Measurements from ENCODE around the gene ZNF407.

ZNF407 gene

DNA sequence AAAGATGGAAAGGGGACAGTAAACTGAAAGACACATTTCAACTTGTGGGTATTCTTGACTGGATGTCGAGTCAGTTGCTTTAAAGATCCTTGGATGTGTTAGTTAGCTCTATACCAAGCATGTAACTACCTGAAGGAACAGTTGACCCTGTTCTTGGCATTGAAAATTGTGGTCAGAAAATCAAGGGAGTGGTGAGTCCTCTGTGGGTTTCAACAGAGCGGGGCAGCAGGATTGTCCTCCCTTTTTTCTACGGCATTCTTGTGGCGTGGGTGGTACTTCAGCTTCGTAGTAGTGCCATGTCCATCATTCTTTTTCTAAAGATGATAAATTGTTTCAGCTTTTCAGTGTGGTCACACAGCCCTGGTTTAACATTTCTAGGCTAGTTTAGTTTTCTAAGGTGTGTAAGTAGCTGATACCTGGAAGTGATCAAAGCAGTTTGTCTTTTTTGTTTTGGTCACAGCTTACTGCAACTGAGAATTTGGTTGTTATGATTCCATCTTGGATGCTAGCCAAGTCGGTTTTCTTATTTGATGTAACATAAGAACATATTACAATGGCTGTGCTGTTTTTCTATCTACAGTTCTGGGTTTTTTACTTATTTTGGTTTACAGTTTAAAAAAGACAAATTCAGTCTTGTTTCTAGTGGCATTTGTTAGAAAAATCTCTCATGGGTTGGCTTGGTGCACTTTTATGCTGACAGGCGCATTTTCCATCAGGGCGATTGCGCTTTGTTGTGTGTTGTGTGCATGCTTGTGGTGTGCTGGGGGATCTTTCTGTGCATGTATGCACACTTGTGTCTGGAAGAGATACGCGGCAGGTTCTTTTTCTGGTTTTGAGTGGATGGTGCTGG is 84.7 kb downstream of the ZNF407 start:
- no peak for DNase-seq

GRCh38 chr18:74682991-74683297 is 85.3 kb downstream of the ZNF407 start:
- no peak for DNase-seq

- DNase-seq = no peak
Measured at GRCh38 chr18:74683573-74683972, 85.9 kb downstream of the ZNF407 start.

DNA sequence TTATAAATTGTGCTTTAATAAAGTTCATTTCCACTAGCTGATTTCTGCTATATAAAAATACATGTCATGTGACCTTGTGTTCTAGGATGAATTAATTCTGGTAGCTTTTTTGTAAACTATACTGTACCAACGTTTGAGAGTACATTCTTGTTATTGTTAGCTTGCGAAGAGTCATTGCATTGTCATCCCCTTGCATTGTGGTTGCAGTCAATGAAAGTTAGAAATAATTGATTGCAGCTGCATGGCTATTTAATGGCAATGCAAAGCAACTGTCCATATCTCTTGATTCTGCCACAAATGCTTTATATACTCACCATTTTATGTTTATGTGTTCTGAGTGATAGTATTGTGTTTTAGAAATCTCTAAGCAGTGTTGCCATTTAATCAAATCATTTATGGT is 91.6 kb downstream of the ZNF407 start:
- DNase-seq = no peak

- DNase-seq = no peak
Measured at GRCh38 chr18:74692367-74693013, 94.8 kb downstream of the ZNF407 start.

GRCh38 chr18:74694436-74694835 is 96.8 kb downstream of the ZNF407 start:
- DNase-seq = no peak

DNA sequence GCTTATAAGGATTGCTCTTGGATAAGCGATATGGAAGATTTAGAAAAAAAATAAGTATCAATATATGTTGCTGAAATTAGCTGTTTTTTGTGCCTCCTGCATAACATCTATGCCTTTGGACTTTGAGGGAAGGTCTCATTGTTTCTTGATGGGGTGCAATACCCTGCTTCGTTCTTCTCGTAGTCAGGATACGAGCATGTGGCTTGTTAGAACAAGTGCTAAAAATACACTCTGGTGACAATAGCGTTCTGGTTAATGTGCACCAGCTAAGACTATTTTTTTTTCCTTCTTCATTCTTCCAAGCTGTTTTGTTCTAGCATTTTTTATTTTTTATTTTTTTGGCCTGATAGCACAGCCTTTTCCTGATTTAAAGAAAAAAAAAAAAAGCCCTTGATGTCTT is 97.5 kb downstream of the ZNF407 start:
- no peak for DNase-seq

DNA sequence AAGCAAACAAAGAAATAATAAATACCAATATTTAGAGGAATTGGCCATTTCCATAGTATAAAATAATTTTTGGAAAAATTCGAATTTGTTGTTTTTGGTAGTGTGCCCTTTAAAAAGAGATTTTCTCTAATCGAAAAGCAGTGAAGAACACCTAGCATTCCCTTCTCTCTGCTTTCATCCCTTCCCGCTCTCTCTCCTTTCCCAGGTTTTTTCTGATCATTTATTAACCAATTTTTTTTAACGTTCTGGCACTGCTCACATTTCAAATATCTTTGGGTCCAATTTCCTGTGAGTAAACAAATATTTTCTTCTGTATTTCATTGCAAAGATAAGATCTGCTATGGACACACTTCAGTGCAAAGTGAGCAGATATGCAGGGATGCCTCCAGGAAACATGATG is 101.2 kb downstream of the ZNF407 start:
- DNase-seq = no peak

DNA sequence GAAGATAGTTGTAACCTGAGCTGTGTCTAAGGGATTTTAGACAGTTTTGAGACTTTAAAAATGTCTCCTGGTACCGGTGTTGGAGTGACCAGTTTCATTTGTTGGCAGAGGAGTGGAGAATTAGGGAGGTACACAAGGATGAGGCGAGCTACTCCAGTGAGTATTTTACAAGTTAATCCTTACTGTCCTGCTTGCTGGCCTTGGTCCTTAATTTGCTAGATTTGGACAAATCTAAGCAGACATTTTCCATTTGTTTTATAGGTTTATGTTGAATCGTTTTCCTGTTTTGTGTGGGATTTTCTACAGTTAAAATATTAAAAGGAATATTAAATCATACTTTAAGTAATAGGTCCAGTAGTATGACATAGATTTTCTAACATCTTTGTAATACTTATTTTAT is 101.8 kb downstream of the ZNF407 start:
- no peak for DNase-seq

DNA sequence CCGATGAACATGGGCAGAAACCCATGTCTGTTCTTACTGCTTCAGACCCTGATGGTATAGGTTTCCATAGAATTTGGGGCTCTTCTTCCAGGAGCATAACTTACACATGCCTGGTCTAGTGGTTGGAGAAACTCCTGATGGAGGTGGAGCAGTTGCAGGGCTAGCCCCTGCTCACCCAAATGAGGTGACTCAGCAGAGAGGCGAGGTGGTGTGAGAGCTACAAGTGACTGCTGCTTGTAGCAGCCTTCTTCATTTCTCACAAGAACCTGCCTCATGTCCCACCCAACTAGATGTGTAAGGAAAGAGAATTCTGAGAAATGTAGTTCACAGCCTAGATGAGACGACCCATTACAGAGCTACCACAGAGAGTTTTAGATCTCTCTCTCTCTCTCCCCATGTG is 105.3 kb downstream of the ZNF407 start:
- no peak for DNase-seq

- DNase-seq = no peak
Measured at GRCh38 chr18:74708169-74708568, 110.5 kb downstream of the ZNF407 start.

GRCh38 chr18:74709452-74709851 is 111.8 kb downstream of the ZNF407 start:
- no peak for DNase-seq

- DNase-seq = no peak
Measured at GRCh38 chr18:74714120-74714519, 116.5 kb downstream of the ZNF407 start.

GRCh38 chr18:74714791-74715190 is 117.1 kb downstream of the ZNF407 start:
- no peak for DNase-seq

- DNase-seq = no peak
Measured at GRCh38 chr18:74715306-74715705, 117.6 kb downstream of the ZNF407 start.

DNA sequence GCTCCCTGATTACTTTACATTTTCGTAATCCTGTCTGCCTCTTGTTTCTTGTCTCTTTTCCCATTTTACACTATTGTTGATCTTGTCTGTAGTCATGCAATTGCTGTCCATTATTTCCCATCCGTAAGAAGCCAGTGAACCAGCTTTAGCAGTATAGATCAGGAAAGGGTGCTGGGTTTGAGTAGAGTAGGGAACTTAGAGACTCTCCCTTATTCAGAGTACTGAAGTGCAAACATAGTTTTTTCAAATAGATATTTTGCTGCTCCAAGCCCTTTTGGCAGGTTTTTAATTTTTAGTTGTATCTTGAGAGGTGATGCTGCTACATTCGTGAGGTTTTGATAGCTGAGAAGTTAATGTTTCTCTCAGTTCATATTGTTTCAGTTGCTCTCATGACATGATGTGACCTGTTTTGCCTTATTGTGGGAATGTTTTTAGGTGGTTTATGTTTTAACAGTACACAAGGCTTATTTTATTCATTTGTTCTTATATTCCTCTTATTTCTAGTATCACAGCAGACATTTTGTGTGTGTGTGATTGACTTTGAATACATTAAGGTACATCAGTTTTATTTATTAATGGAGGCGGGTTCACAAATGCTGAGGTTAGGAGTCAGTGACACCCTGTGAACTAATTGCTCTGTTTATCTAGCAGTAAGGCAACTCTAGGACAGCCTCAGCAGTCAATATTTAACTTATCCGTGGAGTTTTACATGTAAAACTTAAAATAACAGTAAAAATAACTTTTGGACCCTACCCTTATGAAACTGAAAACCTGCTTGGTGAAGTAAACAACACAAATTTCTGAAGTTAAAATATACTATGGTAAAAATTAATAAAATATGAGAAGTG is 118.4 kb downstream of the ZNF407 start:
- DNase-seq = no peak

GRCh38 chr18:74718312-74718711 is 120.6 kb downstream of the ZNF407 start:
- no peak for DNase-seq

- DNase-seq = no peak
Measured at GRCh38 chr18:74722237-74722636, 124.6 kb downstream of the ZNF407 start.

DNA sequence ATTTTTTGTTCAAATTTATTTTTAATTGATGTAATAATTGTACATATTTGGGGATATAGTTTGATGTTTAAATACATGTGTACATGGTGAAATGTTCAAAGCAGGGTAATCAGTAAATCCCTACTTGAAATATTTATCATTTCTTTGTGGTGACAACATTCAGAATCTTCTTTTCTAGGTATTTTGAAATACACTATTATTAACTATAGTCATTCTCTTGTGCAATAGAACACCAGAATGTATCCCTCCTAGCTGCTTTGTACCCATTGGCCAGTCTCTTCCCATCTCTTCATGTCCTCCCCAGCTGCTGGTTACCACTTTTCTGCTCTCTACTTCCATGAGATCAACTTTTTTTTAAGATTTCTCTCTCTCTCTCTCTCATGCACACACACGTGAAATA is 126.5 kb downstream of the ZNF407 start:
- no peak for DNase-seq

DNA sequence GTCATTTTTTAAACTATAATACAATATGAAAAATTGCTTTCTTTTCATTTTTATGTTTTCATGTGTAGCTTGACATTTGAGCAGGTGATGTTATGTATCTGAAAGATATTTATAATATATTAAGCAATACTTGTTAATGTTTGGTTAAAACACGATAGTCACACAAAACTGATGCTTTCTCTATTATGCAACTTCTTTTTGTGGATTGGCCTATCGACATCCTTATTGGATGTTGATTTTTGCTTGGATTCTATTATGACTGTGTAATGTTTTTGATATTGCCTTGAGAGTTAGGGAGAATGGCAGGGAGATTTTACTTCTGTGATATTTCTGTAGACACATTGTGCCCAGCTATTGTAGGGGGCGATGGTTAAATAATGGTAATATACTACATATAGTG is 128.0 kb downstream of the ZNF407 start:
- no peak for DNase-seq

GRCh38 chr18:74728586-74728985 is 130.9 kb downstream of the ZNF407 start:
- DNase-seq = no peak

DNA sequence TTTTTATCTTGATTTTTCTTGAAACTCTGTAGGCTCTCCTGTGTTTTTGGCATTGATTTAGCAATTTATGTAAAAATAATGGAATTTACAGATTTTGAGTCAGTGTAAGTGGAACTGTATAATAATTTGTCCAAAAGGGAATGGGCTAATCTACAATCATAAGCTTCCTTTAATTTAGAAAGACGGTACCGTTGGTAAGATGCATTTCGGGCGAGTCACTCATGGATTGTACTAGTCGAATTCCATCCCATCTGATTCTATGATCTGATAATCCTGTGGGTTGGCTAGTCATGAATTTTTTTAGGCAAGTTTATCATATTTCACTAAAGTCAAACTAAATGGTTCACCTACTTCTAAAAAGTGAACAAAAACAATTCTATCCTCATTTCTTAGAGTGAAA is 133.4 kb downstream of the ZNF407 start:
- DNase-seq = no peak

- DNase-seq = no peak
Measured at GRCh38 chr18:74732380-74732779, 134.7 kb downstream of the ZNF407 start.

DNA sequence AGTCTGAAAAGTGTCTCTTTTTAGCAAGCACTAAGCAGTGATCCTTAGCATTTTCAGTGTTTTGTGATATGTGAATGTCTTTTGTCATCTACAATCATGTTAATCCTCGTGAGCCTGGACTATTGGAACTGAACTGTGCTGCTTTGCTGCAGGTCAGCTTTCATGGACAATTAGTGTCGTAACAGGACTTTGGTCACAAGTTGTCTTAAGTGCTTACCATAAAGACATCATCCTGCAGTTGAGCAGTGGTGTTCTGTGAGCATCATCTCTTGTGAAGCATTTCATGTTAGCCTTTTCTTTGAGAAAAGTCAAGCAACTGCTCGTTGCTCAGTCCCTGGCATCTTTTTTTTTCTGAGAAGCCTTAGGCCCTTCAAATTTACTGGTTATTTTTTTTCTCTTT is 135.9 kb downstream of the ZNF407 start:
- no peak for DNase-seq

Measured in stimulated activated CD4-positive, alpha-beta T cell treated with anti-CD3 and anti-CD28 coated beads, Interleukin-12 subunit alpha, Interleukin-12 subunit beta, amount 100 ng/mL, for 4 hours (primary cell).